Measurements from ENCODE around the gene TEX28.

GRCh38 chrX:154295664-154296310 lies 863 bp upstream of the TEX28 start, which contains the start of gene TKTL1:
- TF ChIP-seq EZH2phosphoT487 (IDR thresholded peaks at IDR 0.05) = no peak
- TF ChIP-seq, protein P1, sequence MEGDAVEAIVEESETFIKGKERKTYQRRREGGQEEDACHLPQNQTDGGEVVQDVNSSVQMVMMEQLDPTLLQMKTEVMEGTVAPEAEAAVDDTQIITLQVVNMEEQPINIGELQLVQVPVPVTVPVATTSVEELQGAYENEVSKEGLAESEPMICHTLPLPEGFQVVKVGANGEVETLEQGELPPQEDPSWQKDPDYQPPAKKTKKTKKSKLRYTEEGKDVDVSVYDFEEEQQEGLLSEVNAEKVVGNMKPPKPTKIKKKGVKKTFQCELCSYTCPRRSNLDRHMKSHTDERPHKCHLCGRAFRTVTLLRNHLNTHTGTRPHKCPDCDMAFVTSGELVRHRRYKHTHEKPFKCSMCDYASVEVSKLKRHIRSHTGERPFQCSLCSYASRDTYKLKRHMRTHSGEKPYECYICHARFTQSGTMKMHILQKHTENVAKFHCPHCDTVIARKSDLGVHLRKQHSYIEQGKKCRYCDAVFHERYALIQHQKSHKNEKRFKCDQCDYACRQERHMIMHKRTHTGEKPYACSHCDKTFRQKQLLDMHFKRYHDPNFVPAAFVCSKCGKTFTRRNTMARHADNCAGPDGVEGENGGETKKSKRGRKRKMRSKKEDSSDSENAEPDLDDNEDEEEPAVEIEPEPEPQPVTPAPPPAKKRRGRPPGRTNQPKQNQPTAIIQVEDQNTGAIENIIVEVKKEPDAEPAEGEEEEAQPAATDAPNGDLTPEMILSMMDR (IDR thresholded peaks at IDR 0.05) = no peak
